ENCODE results near the gene HHIPL1. TPM values are rescaled to one million over a fixed set of nuclear protein-coding genes. Genes with fewer than 3 reads are reported as not detected.

Gene HHIPL1
- 0.03 and 0.16 TPM in 2 replicates for total RNA-seq (2014; rRNA removed; shearing (Covaris generic))
- 0.04 and 0.20 TPM in 2 replicates for polyA plus RNA-seq (2015; cell fraction: cytosol; rRNA removed)
- polyA plus RNA-seq (2015; cell fraction: nucleus; rRNA removed): 0.02 TPM in 1 of 2 replicates, not detected in the other

GRCh38 chr14:99644723-99645544 is at the start of gene HHIPL1:
HHIPL1 (plus strand) TSS chr14:99645129; CDS start chr14:99645208, 79 bp downstream.
- no peak for DNase-seq (ENCODE audit: low read depth, low spot score)
- in situ Hi-C loops (cut with HindIII; ENCODE audit: low pct_unique_long_range_greater_than_20kb, low sequenced_read_pairs): no loop called here

- no peak for DNase-seq (ENCODE audit: low read depth, low spot score)
- in situ Hi-C loops (cut with HindIII; ENCODE audit: low pct_unique_long_range_greater_than_20kb, low sequenced_read_pairs): no loop called here
These were observed 49.4 kb upstream of the HHIPL1 start for GRCh38 chr14:99595524-99595923.

GRCh38 chr14:99596071-99596627 is 48.8 kb upstream of the HHIPL1 start:
- in situ Hi-C loops (cut with HindIII; ENCODE audit: low pct_unique_long_range_greater_than_20kb, low sequenced_read_pairs): no loop called here
- no peak for DNase-seq (ENCODE audit: low read depth, low spot score)

GRCh38 chr14:99596772-99597171 is 48.2 kb upstream of the HHIPL1 start:
- DNase-seq (ENCODE audit: low read depth, low spot score): no peak
- in situ Hi-C loops (cut with HindIII; ENCODE audit: low pct_unique_long_range_greater_than_20kb, low sequenced_read_pairs): no loop called here

GRCh38 chr14:99597911-99598600 is 46.9 kb upstream of the HHIPL1 start:
- in situ Hi-C loops (cut with HindIII; ENCODE audit: low pct_unique_long_range_greater_than_20kb, low sequenced_read_pairs): no loop called here
- no peak for DNase-seq (ENCODE audit: low read depth, low spot score)

GRCh38 chr14:99598774-99599173 is 46.2 kb upstream of the HHIPL1 start:
- in situ Hi-C loops (cut with HindIII; ENCODE audit: low pct_unique_long_range_greater_than_20kb, low sequenced_read_pairs): no loop called here
- DNase-seq (ENCODE audit: low read depth, low spot score): no peak

GRCh38 chr14:99599393-99599792 is 45.5 kb upstream of the HHIPL1 start:
- in situ Hi-C loops (cut with HindIII; ENCODE audit: low pct_unique_long_range_greater_than_20kb, low sequenced_read_pairs): no loop called here
- no peak for DNase-seq (ENCODE audit: low read depth, low spot score)

- DNase-seq (ENCODE audit: low read depth, low spot score): no peak
- in situ Hi-C loops (cut with HindIII; ENCODE audit: low pct_unique_long_range_greater_than_20kb, low sequenced_read_pairs): no loop called here
These were observed 44.6 kb upstream of the HHIPL1 start for GRCh38 chr14:99600232-99600888.

- in situ Hi-C loops (cut with HindIII; ENCODE audit: low pct_unique_long_range_greater_than_20kb, low sequenced_read_pairs): no loop called here
- no peak for DNase-seq (ENCODE audit: low read depth, low spot score)
These were observed 43.5 kb upstream of the HHIPL1 start for GRCh38 chr14:99601361-99601831.

- no peak for DNase-seq (ENCODE audit: low read depth, low spot score)
These were observed 42.7 kb upstream of the HHIPL1 start for GRCh38 chr14:99602054-99602787.

GRCh38 chr14:99602788-99603415 is 42.0 kb upstream of the HHIPL1 start:
- in situ Hi-C loops (cut with HindIII; ENCODE audit: low pct_unique_long_range_greater_than_20kb, low sequenced_read_pairs): no loop called here
- no peak for DNase-seq (ENCODE audit: low read depth, low spot score)

More at GRCh38 chr14:99602054-99602787, 42.7 kb upstream of the HHIPL1 start:
- in situ Hi-C loops (cut with HindIII; ENCODE audit: low pct_unique_long_range_greater_than_20kb, low sequenced_read_pairs): no loop called here

GRCh38 chr14:99603471-99604277 is 41.3 kb upstream of the HHIPL1 start, which contains the start of gene CCDC85C:
CCDC85C (minus strand) TSS chr14:99604207; CDS start chr14:99603959, 248 bp downstream.
- in situ Hi-C loops (cut with HindIII; ENCODE audit: low pct_unique_long_range_greater_than_20kb, low sequenced_read_pairs): no loop called here
- DNase-seq (ENCODE audit: low read depth, low spot score): no peak

GRCh38 chr14:99604278-99604765 is 40.6 kb upstream of the HHIPL1 start:
- in situ Hi-C loops (cut with HindIII; ENCODE audit: low pct_unique_long_range_greater_than_20kb, low sequenced_read_pairs): no loop called here
- DNase-seq (ENCODE audit: low read depth, low spot score): peak; percentile 93

- DNase-seq (ENCODE audit: low read depth, low spot score): peak; percentile 29
- in situ Hi-C loops (cut with HindIII; ENCODE audit: low pct_unique_long_range_greater_than_20kb, low sequenced_read_pairs): no loop called here
These were observed 40.1 kb upstream of the HHIPL1 start for GRCh38 chr14:99604766-99605298.

- in situ Hi-C loops (cut with HindIII; ENCODE audit: low pct_unique_long_range_greater_than_20kb, low sequenced_read_pairs): no loop called here
- peak; percentile 59 for DNase-seq (ENCODE audit: low read depth, low spot score)
These were observed 39.5 kb upstream of the HHIPL1 start for GRCh38 chr14:99605299-99605961.
